ENCODE results near the gene RENBP.

The RENBP gene

GRCh38 chrX:153903991-153904957 is 40.2 kb downstream of the RENBP start, which contains the start of gene AVPR2:
TSS of gene AVPR2 (plus strand) at chrX:153904673. CDS start at chrX:153905146, 473 bp downstream.
- H3K9me3 ChIP-seq (ENCODE audit: severe bottlenecking): no peaks in the 10 kb centered on the region
- H3K4me3 ChIP-seq (ENCODE audit: low read depth, low read length): no peak within 1 kb of the TSS
- H3K36me3 ChIP-seq: no peaks in the 10 kb centered on the region
- no peak for TF ChIP-seq CTCF (IDR thresholded peaks at IDR 0.05; ENCODE audit: low read depth, low read length)
- peaks cover 14% of the 10 kb centered on the region for H3K27me3 ChIP-seq (ENCODE audit: insufficient read depth, low read depth, severe bottlenecking)
- H3K27ac ChIP-seq: no peak within 1 kb of the TSS
- peak; percentile 33 for DNase-seq

- no peak for DNase-seq
- no peak for TF ChIP-seq CTCF (IDR thresholded peaks at IDR 0.05; ENCODE audit: low read depth, low read length)
- H3K27me3 ChIP-seq (ENCODE audit: insufficient read depth, low read depth, severe bottlenecking): peaks cover 8% of the 10 kb centered on the region
- H3K9me3 ChIP-seq (ENCODE audit: severe bottlenecking): peaks cover 2% of the 10 kb centered on the region
- H3K4me3 ChIP-seq (ENCODE audit: low read depth, low read length): no peak overlapping the region
- H3K27ac ChIP-seq: no peak overlapping the region
- no peaks in the 10 kb centered on the region for H3K36me3 ChIP-seq
Observed at GRCh38 chrX:153903238-153903980, 41.0 kb downstream of the RENBP start.

GRCh38 chrX:153902385-153902784 is 42.1 kb downstream of the RENBP start:
- Histone ChIP-seq H3K36me3 (no peaks in the 10 kb centered on the region), H3K27ac (no peak overlapping the region), H3K4me3 (ENCODE audit: low read depth, low read length) (no peak overlapping the region), H3K9me3 (ENCODE audit: severe bottlenecking) (peaks cover 2% of the 10 kb centered on the region), H3K27me3 (ENCODE audit: insufficient read depth, low read depth, severe bottlenecking) (peaks cover 8% of the 10 kb centered on the region)
- DNase-seq: no peak
- no peak for TF ChIP-seq CTCF (IDR thresholded peaks at IDR 0.05; ENCODE audit: low read depth, low read length)

- TF ChIP-seq CTCF (IDR thresholded peaks at IDR 0.05; ENCODE audit: low read depth, low read length): no peak
- Histone ChIP-seq H3K4me3 (ENCODE audit: low read depth, low read length) (no peak overlapping the region), H3K27me3 (ENCODE audit: insufficient read depth, low read depth, severe bottlenecking) (peaks cover 8% of the 10 kb centered on the region), H3K36me3 (no peaks in the 10 kb centered on the region), H3K9me3 (ENCODE audit: severe bottlenecking) (peaks cover 5% of the 10 kb centered on the region), H3K27ac (no peak overlapping the region)
- DNase-seq: peak; percentile 41
Observed at GRCh38 chrX:153901753-153902140, 42.7 kb downstream of the RENBP start.

GRCh38 chrX:153900831-153901752 is 43.4 kb downstream of the RENBP start:
- TF ChIP-seq CTCF (IDR thresholded peaks at IDR 0.05; ENCODE audit: low read depth, low read length): no peak
- Histone ChIP-seq H3K4me3 (ENCODE audit: low read depth, low read length) (no peak overlapping the region), H3K9me3 (ENCODE audit: severe bottlenecking) (peaks cover 7% of the 10 kb centered on the region), H3K27me3 (ENCODE audit: insufficient read depth, low read depth, severe bottlenecking) (peaks cover 9% of the 10 kb centered on the region), H3K27ac (peak overlapping the region; percentile 37; the same call in 1 of the 2 replicates), H3K36me3 (no peaks in the 10 kb centered on the region)
- DNase-seq: peak; percentile 78
